ENCODE data around the gene POTEJ.
"Not testable (repeated sequence)": the region's sequence is repeated elsewhere in the genome, so short reads cannot be mapped to it uniquely, and the experiment has no call there.

- not testable (repeated sequence) for TF ChIP-seq EZH2phosphoT487 (IDR thresholded peaks at IDR 0.05; ENCODE audit: insufficient read depth, low read depth); EZH2 (IDR thresholded peaks at IDR 0.05; ENCODE audit: insufficient read depth, poor library complexity, severe bottlenecking)
Measured at GRCh38 chr2:130628784-130629475, 17.7 kb downstream of the POTEJ start.

All from GM23248 (cell line).